ENCODE results near the gene AIF1L. TPM values are rescaled to one million over a fixed set of nuclear protein-coding genes. Genes with fewer than 3 reads are reported as not detected.

AIF1L gene
- 1.4 and 2.1 TPM in 2 replicates for total RNA-seq (2014; rRNA removed; shearing (Covaris generic))

- peak; percentile 20 for DNase-seq (ENCODE audit: low read depth)
Observed at GRCh38 chr9:131096269-131097125, at the start of gene AIF1L. Gene AIF1L, plus strand, starts transcription at chr9:131096531. Its CDS starts 99 bp downstream, at chr9:131096630.

GRCh38 chr9:131046581-131047202 lies 49.6 kb upstream of the AIF1L start:
- peak; percentile 57 for DNase-seq (ENCODE audit: low read depth)

DNA sequence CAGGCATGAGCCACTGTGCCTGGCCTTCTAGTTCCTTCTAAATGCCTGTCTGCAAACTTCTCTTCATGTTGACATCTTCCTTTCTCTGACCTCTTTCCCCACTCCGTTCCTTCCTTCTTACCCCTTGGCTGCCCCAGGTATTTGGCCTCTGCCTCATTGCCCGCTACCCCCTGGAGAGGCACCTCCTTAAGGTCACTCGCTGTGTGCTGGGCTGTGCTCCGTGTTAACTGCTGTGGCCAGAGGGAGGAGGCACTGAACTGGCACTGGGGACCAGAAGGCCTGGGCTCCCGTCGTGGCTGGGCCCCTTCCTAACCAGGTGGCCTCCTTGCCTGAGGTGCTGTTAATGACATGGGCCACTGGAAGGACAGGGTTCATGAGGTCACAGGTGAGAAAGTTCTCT lies 48.0 kb upstream of the AIF1L start:
- DNase-seq (ENCODE audit: low read depth), result no peak

DNA sequence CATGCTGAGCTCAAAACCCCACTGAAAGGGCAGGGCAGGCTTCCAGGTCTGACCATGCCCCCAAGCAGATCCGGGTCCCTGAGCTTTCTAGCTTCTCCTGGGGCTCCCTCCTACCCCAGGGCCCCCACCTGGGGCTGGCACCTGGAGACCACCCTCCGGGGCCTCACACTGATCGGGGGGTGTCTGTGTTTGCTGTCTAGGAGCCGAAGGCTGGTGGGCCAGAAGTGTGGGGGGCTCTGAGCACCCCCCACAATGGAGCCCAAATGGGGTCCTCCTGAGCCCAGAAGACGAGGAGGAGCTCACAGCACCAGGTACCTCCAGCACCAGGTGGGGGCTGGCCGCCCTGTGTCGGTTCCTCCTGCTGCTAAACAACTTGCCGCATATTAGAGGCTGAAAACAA lies 47.5 kb upstream of the AIF1L start:
- DNase-seq (ENCODE audit: low read depth), result no peak

DNA sequence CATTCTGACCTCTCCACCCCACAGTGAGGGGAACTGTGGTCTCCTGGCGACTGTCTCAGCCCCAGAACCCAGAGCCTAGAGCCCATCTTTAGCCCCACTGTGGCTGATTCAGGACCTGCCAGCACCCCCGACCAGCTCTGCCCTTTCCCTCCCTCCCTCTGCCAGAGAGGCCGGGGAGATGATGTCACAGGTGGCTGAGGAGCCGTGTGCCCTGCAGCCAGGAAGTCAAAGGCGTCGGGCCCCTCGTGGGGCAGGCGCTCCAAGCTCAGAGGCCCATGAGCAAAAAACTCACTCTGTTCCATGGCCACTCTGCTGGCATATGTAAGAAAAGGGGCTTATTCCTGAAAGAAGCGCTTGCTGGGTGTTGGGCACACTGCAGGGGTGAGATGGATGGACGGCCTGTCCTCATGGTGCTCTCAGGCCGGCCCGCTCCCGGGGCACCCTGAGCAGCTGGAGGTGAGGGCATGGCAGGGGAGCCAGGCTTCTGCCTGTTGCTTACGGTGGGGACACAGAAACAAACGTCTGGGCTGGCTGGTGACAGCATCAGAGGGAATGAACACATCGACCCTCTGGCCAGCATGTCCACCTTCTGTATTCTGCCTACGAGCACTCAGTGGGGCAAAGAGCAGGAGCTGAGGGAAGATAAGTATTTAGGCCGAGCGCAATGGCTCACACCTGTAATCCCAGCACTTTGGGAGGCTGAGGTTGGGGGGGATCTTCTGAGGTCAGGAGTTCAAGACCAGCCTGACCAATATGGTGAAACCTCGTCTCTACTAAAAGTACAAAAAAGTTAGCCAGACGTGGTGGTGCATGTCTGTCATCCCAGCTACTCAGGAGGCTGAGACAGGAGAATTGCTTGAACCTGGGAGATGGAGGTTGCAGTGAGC lies 46.3 kb upstream of the AIF1L start:
- peak; percentile 42 for DNase-seq (ENCODE audit: low read depth)

DNA sequence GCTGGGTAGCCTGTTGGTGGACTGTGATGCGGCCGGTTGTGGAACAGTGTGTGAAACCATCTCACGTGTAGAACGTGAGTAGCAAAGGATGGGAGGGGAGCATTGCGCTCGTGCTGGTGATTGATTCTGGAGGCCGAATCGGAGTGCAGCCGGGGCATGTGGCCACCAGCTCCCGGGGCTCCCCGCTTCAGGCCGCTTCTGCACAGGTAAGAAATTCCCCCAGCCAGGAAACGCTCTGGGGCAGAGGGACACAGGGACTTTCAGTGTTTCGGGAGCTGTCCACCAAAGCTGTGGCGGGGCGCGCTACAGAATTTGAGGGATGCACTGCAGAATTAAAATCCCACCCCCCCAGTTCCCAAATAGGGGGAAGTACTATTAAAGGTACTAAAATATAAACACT lies 45.5 kb upstream of the AIF1L start:
- no peak for DNase-seq (ENCODE audit: low read depth)

DNA sequence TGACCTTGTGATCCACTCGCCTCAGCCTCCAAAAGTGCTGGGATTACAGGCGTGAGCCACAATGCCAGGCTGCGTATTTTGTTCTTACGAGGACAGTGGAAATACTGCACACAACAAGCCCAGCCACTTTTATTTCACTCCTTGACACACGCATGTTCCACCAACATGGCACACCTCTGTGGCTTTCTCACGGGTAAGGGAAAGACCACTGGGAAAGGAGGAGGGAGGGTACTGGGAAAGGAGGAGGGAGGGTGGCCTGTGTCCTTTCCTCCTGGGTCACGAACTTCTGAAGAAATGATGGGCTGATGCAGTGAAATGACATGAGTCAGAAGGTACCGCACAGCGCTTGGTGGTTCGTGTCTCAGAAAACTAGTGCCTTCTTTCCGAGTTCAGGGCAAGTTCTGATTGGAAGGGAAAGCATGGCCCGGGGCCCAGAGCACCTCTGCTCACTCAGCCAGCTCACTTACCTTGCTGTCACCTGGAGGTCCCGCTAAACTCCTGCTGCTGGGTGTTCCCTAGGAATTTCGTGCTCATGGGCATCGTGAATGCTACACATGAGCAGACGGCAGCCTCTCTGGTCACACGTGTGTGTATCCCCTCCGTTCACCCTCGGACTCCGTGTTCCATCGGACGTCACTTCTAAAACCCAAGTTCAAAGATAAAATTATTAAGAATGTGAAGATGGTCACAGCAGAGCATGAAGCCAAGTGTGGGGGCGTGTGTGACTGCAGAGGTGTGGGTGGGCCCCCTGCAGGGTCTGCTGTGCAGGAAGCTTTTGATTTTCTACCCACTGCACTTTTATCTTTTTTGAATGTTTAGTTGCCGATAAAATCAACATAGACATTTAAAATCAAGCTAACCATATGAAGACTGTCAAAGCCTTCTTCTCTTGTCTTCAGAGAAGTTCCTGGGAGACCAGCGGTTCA lies 44.5 kb upstream of the AIF1L start:
- no peak for DNase-seq (ENCODE audit: low read depth)

DNA sequence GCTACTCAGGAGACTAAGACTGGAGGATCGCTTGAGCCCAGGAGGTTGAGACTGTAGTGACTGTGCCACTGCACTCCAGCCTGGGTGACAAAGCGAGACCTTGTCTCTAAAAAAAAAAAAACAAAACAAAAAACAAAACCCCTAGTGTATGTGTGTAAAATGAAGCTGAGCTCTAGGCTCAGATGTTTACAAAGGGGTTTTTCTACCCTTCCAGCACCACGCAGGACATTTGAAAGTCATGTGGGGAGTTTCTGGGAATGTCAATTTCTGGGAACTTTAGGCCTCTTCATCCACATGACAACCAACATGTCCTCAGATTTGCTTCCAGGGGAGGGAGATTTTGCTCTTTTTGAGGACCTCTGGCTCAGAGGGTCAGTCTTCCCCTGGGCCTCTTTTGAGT lies 42.4 kb upstream of the AIF1L start:
- no peak for DNase-seq (ENCODE audit: low read depth)

DNA sequence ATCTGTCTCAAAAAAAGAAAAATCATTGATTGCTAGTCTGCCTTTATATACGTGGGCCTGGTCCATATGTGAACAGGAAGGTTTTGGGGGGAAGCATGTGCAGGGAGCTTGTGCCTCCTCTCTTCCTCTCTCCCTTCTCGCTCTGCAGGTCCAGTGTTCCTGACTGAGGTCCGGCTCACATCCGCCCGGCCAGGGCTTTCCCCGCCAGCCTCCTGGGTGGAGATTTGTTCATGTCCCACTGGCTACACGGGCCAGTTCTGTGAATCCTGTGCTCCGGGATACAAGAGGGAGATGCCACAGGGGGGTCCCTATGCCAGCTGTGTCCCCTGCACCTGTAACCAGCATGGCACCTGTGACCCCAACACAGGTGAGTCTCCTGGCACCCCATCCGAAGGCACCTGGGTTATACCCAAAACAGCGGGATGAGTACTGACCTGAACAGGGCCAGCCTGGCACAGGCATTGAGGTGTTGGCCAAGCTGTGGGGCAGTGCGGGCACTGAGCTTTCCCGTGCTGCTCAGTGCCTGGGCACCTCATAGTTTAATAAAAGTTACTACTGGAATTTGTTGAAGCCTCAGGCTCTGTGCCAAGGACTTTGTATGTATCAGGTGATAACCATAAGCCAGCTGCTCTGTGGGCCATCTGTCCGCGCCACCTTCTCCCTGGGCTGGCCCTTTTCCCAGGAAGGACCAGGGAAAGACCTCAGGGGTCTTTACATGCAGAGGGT lies 39.4 kb upstream of the AIF1L start:
- DNase-seq (ENCODE audit: low read depth), result no peak

- DNase-seq (ENCODE audit: low read depth), result no peak
Observed at GRCh38 chr9:131060900-131061630, 35.3 kb upstream of the AIF1L start.

DNA sequence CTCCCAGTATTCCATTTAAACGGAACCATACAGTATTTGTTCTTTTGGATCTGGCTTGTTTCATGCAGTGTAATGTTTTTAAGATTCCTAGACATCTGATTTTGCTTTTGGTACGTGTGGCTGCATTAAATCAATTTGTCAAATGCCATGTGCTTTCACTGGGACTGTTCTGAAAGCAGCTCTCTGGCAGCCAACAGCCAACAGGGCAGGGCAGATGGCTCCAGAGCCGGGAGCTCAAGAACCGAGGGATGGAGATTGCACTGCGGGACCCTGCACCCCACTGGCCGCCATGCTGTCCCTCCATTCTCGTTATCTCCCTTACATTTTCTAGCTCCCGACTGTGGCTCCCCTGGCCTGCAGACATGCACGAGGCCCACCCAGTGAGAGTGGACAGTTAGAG lies 33.4 kb upstream of the AIF1L start:
- DNase-seq (ENCODE audit: low read depth), result no peak

DNA sequence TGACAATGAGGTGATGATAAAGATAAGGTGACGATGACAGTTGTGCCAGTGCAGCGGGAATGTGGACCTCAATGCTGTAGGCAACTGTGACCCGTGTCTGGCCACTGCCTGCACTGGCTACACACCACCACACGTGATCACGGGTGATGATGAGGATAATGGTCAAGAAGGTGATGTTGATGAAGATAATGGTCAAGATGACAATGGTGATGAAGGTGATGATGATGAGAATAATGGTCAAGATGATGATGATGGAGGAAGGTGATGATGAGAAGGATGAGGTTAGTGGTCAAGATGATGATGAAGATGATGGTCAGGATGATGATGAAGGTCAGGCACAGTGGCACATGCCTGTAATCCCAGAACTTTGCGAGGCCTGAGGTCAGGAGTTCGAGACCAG lies 30.7 kb upstream of the AIF1L start:
- DNase-seq (ENCODE audit: low read depth), result no peak

DNA sequence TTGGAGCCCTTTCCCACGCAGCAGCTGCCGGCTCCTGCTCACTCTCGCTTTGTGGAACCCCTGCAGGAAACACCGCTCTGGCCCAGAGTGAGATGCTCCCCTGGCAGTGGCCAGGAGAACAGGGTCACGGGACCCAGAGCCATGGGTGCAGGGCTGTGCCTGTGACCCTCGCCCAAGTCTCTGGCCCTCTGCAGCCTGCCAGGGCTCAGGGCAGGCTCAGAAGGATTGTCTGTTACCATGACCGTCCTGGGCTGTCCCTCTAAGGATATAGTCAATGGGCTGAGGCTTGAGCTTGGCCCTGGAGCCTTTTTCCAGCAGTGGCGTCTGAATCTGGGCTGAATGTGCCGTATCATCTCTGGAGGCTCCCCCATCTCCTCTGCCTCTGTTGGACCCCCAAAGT lies 28.7 kb upstream of the AIF1L start:
- no peak for DNase-seq (ENCODE audit: low read depth)

- no peak for DNase-seq (ENCODE audit: low read depth)
Observed at GRCh38 chr9:131068076-131068816, 28.1 kb upstream of the AIF1L start.

DNA sequence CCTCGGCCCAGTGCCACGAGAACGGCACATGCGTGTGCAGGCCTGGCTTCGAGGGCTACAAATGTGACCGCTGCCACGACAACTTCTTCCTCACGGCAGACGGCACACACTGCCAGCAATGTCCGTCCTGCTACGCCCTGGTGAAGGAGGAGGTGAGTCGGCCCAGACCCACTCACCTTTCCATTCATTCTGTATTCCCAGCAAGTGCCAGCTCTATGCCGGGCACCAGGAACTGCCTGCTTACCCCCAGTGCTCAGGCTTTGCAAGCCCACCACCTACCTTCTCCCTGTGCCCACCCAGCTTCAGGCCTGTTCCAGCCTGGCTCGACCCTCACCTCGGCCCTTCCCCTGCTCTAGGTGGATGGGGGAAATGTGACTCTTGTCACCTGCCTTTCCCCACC lies 26.6 kb upstream of the AIF1L start:
- no peak for DNase-seq (ENCODE audit: low read depth)

- DNase-seq (ENCODE audit: low read depth), result no peak
Observed at GRCh38 chr9:131072107-131072870, 24.0 kb upstream of the AIF1L start.

DNA sequence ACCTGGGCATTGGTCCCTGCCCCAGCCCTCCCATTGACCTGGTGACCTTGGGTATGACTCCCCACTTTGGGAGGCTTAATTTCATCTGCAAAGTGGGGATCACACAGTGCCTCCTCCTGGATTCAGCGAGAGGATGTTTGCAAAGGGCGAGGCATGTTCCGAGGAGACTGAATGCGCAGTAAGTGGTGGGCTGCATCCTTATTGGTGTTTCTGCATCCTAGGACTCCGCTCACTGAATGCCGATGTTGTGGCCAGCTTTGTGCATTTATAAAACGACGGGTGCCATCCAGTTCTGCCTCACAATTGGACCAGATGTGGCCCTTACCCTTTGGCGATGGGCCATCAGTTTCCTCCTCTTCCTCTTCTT lies 23.5 kb upstream of the AIF1L start:
- no peak for DNase-seq (ENCODE audit: low read depth)

Data from M059J (cell line).